DMS79 treated with DMSO at 0.1 percent for 48 hours (cell line): ENCODE data around the gene RBM15B.
"Not testable (repeated sequence)": the region's sequence is repeated elsewhere in the genome, so short reads cannot be mapped to it uniquely, and the experiment has no call there.

Source experiments
- DNase-seq: peaks from one replicate; lab custom pipeline; 2025; lab: John Stamatoyannopoulos, UW

RBM15B gene

GRCh38 chr3:51391075-51391565 is at the start of gene RBM15B:
RBM15B (plus strand) TSS chr3:51391285; CDS start chr3:51391400, 115 bp downstream.
- peak; percentile 65 for DNase-seq

GRCh38 chr3:51343918-51344687 is 47.0 kb upstream of the RBM15B start:
- no peak for DNase-seq

- no peak for DNase-seq
Observed at GRCh38 chr3:51350751-51351150, 40.3 kb upstream of the RBM15B start.

- DNase-seq = no peak
Observed at GRCh38 chr3:51353131-51353530, 38.0 kb upstream of the RBM15B start.

- DNase-seq = no peak
Observed at GRCh38 chr3:51353691-51354090, 37.4 kb upstream of the RBM15B start.

- DNase-seq = no peak
Observed at GRCh38 chr3:51354172-51354571, 36.9 kb upstream of the RBM15B start.

GRCh38 chr3:51354731-51355615 is 36.1 kb upstream of the RBM15B start:
- no peak for DNase-seq

- DNase-seq = no peak
Observed at GRCh38 chr3:51355891-51356578, 35.0 kb upstream of the RBM15B start.

- DNase-seq = no peak
Observed at GRCh38 chr3:51357856-51358255, 33.2 kb upstream of the RBM15B start.

- no peak for DNase-seq
Observed at GRCh38 chr3:51358981-51359380, 32.1 kb upstream of the RBM15B start.

- DNase-seq = no peak
Observed at GRCh38 chr3:51360806-51361205, 30.3 kb upstream of the RBM15B start.

- DNase-seq = no peak
Observed at GRCh38 chr3:51361746-51362145, 29.3 kb upstream of the RBM15B start.

GRCh38 chr3:51362476-51362875 is 28.6 kb upstream of the RBM15B start:
- DNase-seq = no peak

- DNase-seq = not testable (repeated sequence)
Observed at GRCh38 chr3:51368276-51368675, 22.8 kb upstream of the RBM15B start.

GRCh38 chr3:51371943-51372557 is 19.0 kb upstream of the RBM15B start:
- peak; percentile 1 for DNase-seq

GRCh38 chr3:51373658-51374421 is 17.2 kb upstream of the RBM15B start:
- no peak for DNase-seq

GRCh38 chr3:51374456-51374855 is 16.6 kb upstream of the RBM15B start:
- no peak for DNase-seq

- no peak for DNase-seq
Observed at GRCh38 chr3:51375136-51375535, 15.9 kb upstream of the RBM15B start.

GRCh38 chr3:51375571-51375970 is 15.5 kb upstream of the RBM15B start:
- DNase-seq = no peak

GRCh38 chr3:51378065-51378464 is 13.0 kb upstream of the RBM15B start:
- DNase-seq = no peak

- DNase-seq = no peak
Observed at GRCh38 chr3:51378726-51379125, 12.4 kb upstream of the RBM15B start.
